Measurements from ENCODE around the gene PPP2R2D.

The PPP2R2D gene

DNA sequence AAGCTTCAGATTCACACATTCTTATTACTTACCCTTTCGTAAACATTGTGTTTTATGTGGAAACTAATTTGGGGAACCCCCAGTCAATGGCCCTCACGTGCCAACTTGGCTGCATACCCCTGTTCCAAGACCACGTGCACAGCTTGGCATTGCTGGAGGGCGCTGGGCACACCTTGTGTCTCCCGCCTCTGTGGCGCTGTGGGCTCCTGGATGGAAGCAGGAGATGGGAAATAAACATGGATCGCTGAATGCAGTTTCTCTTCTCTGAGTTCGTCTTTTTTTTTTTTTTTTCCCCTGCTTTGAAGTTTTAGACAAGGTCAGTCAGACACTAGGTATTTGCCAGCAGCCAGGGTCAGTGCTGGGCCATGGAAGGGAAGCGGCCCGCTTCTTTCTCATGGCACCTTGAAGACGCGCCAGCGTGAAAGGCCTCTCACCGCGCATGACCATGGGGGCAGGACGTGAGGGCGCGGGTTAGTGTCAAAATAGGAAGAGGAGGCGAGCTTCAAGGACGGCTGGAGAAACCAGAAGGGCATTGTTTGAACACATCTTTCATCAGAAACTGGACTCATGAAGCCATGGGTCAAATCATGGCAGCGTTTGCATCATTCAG is 53.7 kb downstream of the PPP2R2D start:
- DNase-seq: no peak

GRCh38 chr10:131955591-131956340 is 55.0 kb downstream of the PPP2R2D start:
- DNase-seq: no peak

DNA sequence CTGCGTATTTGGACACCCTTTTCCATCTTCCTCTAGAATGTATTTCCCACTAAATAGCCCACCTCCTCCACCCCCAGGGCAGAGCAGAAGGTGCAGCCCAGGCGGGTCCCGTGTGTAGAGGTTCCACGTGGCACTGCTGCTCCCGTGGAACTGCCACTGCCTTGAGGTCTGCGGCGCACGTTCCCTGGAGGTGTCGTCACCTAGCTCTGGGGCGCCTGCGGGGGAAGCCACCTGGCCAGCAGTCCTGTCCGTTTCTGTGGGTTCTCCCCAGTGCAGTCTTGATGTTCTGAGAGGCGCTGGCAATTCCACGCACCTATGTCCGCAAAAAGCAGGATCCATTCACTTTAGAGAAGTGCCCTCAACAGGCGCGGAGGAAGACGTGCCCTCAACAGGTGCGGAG is 59.0 kb downstream of the PPP2R2D start:
- DNase-seq: no peak

GRCh38 chr10:131960631-131961046 is 59.8 kb downstream of the PPP2R2D start:
- no peak for DNase-seq

DNA sequence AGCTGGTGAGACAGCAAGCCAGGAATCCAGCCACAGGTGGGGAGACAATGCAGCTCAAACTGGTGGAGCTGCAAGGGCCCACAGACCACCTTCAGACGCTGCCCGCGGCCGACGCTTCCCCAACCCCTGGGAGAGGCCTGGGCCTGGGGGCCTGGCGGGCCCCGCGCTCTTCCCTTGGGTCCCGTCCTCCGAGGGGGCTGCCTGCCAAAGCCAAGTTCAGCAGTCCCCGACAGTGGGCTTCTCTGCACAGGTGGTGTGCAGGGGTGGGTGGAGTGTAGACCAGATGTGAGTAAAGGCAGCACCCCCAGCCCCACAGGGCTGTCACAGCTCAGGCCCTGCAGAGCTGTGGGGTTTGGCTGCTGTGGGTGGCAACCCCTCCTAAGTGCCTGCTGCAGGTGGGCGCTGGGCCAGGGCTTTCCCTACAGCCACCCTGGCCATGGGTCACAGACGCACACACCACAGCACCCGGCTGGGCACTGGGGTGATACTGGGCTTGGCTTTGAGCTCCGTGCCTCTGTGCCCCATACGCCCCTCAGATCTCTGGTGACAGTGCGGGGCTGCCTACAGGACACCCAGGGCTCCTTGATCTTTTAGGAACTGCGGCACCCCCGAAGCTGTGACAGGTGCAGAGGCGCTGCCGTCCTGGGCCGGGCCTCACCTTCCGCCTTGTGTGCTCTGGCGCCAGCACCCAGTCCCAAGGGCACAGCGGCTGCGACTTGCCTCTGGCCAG is 60.4 kb downstream of the PPP2R2D start:
- DNase-seq: no peak

DNA sequence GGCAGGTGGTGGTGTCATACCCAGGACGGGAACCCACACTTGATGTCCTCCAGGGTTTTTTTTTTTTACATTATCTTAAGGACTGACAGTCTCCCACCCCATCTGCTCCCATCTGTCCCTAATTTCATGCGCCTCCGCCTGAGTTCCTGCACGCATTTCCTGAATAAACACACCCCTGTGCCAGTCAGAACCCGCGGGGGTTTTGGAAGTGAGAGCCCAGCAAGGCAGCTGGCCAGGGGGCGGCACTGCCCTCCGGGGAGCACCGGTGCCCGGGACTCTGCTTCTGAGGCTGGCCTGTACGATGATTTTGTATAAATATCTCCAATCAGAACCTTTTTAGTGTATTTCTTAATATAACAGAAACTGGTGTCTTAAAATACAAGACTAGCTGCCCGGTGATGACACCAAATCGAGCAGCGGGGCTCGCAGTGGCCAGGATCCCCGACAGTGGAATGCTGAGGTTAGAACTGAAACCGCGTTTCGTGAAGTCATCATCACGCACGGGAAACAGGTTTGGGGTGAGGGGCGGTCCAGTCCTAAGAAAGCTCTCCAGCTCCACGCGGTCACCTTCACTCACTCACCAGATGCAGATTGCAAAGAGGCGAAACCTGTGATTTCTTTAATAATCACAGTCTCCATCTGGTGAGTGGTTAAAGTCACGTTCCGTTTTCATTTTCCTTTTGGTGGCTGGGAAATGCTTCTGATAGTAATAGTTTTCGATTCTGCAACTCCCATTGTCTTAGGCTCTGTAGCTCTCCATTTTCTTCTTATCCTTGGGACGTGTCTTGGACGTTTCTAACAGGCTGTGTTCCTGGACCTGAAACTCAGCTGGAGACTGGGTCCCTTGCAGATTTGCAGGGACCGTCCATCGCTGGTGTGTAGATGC is 61.2 kb downstream of the PPP2R2D start:
- no peak for DNase-seq

- DNase-seq: no peak
Observed at GRCh38 chr10:131963350-131963749, 62.5 kb downstream of the PPP2R2D start.

DNA sequence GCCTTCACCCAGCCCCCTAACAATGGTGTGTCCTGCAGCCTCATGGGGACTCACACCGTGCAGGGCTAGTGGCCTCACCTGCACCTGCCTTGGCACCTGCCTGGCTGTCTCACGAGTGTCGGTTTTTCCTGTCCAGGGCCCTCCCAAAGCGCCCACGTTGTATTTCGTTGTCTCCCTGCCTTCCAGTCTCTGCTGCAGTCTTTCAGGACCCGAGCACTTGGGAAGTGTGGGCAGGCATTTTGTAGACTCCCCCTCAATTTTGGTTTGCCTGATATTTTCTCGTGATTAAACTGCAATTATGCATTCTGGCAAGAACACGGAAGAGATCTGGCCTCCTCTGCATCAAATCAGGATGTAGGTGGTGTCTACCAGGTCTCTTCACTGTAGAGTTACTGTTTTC is 63.0 kb downstream of the PPP2R2D start:
- no peak for DNase-seq

DNA sequence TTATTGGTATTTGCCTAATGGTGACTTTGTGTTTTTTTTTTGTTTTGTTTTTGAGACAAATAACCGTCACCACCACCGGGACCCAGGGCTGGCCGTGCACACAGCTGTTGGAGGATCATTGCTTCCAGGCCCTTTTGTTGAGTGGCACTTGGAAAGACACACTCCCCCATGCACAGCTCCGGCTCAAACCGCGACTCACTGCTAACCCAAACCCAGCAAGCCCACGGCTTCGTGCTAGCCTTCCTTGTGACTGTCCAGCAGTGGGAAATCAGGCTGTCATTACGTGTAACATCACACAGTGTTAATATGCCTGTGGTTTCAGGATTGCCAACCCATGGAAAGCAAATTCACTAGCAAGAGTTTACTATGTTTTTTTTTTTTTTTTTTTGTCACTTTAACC is 63.5 kb downstream of the PPP2R2D start:
- DNase-seq: no peak

DNA sequence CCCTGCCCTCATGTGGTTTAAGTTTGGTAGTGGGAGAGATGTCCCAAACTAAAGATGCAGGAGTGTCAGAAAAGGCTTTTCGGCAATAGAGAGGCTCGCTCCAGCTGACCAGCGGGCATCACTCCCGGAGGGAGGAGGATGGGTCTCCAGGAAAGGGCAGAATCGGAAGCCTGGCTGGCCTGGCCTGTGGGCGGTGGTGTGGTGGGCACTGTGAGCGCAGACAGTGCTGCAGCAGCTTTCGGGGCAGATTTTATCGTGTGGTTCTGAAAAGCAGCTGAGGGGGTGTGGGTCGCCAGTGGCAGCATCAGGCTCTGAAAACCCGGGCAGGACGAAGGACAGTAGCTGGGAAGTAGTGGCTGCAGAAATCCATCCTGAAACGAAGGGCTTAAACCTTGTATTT is 68.1 kb downstream of the PPP2R2D start:
- no peak for DNase-seq

- DNase-seq: no peak
Observed at GRCh38 chr10:131970946-131971345, 70.1 kb downstream of the PPP2R2D start.

DNA sequence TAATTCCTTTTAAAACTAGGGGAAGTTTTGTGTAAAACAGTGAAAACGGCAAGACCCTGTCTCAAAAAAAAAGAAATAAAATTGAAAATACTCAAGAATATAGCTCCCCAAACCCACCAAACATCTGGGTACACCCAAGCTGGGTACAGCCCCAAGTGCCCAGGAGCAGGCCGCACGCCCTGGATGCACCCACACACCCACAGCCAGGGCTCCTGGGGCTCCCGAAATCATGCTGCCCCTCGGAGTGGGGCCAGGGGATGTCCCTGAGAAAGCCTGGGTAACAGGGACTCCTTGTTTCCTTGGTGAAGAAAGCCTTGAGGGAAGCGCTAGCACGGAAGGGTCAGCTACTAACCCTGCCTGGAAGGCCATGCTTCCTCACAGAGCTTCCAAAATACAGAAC is 70.8 kb downstream of the PPP2R2D start:
- DNase-seq: no peak

DNA sequence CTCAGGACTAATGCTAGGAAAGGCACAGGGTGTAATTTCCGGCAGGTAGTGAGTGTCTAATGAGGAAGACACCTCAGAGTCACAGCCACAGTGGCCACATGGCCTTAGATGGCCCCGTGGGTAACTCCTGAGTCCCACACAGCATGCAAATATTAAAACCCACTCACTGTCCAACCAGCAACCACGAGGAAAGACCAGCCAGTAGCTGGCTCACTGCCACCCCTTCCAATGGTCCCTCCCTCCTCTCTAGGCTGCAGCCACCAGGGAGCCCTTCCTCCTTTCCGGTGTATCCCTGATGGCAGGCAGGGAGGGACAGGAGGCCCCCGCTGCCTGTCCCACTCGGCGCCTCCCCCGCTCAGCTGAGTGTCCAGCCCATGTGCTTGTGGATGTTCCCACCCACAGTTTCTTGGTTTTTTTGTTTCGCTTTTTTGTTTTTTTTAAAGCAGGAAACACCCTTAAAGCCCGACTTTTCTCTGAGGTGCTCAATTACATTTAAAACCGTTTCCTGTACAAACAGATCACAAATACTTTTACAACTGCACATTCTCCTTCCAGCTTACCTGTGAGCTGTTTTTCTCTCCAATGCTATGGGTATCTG is 71.8 kb downstream of the PPP2R2D start:
- DNase-seq: peak; percentile 39 to 76 (median 63)

DNA sequence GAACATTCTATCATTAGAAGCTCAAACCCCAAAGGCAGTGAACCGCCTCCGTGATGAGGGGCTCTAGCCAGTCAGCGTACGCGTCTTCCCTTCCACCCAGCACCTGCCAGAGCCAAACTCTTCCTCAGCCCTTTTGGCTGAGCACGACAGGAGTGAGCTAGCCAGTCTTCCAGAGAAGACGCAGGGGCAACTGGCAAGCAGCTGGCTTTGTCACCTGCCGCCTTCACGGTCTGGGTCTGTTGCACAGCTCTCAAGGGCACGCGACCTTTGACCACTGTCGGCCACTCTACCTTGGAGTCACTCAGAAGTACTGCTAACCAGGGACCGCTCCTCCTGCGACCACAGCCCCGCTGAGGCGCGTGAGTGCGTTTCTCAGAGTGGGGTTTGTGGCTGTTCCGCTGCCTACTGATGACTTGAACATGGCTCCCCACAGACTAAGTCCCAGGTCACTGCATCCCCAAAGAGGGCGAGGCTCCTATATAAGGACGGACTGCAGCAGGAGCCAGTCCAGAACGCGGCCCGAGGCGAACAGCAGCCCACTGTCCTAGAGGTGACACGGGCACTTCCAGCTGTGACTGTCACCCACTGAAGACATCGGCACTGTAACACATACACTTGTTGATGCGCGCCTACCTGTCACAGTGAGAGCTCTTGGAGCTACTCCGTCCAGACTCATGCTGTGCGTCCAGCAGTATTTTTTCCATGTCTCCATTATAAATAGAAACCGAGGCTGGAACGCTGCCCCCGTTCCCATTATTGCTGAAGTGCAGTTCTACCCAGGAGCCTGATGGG is 72.5 kb downstream of the PPP2R2D start:
- no peak for DNase-seq

DNA sequence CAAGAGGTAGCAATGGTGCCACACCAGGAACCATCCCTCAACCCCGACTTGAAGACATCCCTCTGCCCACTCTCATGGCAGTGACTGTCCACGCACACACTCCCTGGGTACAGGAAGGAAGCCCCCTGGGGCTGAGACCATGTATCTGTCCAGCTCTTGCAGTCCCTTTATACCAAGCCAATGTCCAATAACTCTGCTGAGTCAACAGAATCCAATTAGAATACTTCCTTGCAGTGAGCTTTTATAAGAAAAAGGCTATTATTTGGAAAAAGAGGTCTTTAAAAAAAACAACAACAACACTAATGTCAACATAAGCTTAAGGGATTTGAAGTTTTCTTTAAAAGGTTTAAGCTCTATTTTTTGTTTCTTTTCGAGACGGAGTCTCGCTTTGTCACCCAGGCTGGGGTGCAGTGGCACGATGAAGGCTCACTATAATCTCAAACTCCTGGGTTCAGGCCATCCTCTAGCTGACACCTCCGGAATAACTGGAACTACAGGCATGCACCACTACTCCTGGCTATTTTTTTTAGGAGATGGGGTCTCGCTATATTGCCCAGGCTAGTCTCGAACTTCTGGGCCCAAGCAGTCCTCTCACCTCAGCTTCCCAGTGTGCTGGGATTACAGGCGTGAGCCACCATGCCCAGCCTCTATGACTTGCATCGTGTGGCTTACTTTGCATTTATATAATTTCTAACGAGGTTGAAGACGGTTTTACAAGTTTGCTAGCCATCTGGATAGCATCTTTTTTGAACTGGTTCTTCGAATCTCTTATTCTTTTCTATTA is 73.4 kb downstream of the PPP2R2D start:
- no peak for DNase-seq

- no peak for DNase-seq
Observed at GRCh38 chr10:131975003-131975402, 74.2 kb downstream of the PPP2R2D start.

- no peak for DNase-seq
Observed at GRCh38 chr10:131975796-131976195, 75.0 kb downstream of the PPP2R2D start.

DNA sequence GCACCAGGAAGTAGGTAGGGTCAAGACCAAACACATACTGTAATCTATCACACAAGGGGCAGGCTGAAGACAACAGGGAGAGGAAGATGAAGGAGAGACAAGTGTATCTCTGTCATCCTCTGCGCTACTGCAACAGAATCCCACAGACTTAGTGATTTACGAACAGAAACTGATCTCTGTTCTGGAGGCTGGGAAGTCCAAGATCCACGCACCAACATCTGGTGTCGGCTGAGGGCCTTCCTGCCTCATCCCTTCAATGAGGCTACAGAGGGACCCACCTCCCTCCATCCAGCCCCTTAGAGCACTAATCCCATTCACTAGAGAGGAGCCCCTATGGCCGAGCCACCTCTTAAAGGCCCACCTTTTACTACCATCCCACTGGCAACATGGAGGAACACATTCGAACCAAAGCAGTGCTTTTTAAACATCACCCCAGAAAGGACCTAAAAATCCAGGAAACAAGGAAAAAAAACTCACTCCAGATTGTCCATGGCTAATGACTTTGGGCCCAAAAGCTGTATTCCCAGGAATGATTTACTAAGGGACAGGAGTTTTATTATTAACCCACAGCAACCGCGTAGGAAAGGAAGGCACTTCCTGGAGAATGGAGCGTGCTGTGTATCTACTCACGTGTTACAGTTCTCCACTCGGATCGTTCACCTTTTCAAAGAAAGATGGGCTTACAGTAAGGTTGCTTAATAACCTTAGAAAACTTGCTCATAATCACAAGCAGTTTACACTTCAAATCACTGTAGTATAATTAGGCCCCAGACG is 76.7 kb downstream of the PPP2R2D start:
- no peak for DNase-seq

DNA sequence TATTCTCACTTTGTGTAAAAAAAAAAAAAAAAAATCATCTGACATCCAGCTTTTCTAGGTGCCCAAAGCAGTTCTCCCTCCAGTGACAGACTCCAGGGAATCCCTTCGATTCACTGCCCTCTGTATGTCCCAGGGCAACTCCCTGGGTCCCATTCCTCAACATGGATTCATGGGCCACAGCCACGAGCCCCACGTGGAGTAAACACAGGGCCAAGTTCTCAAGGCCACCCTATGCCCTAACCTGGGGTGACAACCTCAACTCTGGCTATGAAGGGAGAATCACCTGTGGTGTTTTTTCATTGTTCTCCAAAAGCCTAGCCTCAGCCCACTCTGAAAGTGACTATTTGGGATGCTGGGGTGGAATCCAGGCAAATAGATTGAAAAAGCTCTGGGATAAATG is 77.6 kb downstream of the PPP2R2D start:
- no peak for DNase-seq

DNA sequence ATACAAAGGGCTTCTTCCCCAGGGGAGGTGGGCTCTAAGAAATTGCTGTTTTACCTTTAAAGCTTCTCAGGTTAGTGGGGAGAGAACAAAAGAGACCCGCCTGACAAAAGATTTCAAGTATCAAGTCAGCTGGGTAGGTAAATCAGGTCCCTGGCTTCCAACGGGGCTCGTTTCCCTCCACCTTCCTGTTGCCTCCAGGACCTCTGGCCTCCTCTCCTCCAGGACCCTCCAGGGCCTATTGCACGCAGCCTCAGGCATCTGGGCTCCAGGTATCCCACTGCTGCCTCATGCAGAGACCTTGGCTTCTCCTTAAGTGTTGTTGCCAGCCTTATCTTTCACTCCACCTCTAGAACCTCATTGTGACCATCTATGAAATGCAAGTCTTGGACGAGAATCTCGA is 78.0 kb downstream of the PPP2R2D start:
- no peak for DNase-seq

Measured in suppressor macrophage treated with lipopolysaccharide for 1 hour (primary cell).